HPDE6-E6E7 (cell line): ENCODE measurements around the gene PDXDC1.
"Not testable (repeated sequence)": the region's sequence is repeated elsewhere in the genome, so short reads cannot be mapped to it uniquely, and the experiment has no call there.

ENCODE experiments used
- DNase-seq: peaks from one replicate; pipeline ENCODE4 v3.0.0; 2011; ENCODE audit warnings: missing footprints; ENCODE audit errors: extremely low spot score

The PDXDC1 gene

DNA sequence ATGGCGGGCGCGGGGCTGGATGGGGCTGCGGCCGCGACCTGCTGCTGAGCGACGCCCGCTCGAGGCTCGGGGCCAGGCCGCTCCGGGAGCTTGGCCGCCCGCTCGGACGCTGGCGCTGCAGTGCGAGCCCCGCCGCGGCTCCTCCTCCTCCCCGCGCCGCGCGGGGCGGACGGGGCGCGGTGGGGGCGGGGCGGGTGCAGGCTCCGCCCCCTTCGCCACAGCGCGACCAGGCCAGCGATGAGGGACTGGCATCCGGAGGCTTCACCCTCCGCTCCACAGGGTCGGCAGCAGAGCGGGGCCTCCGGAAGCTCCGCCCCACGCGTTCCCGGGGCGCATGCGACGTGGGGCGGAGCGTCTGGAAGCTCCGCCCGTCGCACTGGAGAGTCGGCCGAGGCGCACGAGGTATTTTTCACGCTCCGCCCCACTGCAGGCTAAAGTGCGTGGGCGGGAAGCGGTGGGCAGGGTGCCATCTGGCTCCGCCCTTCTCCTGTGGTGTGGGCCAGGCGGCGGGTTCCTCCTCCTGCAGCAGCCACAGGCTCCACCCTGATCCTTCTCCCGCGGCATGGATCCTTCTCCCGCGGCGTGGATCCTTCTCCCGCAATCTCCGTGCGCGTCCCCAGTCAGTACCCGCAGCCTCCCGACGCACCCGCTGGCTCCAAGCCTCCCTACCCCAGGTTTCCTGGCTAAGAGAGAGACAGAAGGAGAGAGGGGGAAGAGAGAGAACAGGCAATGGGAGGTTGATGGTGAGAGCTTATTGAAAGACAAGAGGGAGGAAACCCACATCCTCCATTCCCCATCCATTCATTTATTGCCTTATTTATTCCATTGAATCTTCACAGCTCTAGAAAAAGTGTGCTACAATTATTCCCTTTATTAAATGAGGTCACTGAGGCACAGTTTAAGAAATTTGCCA lies 180.1 kb downstream of the PDXDC1 start:
- peak; percentile 41 for DNase-seq

DNA sequence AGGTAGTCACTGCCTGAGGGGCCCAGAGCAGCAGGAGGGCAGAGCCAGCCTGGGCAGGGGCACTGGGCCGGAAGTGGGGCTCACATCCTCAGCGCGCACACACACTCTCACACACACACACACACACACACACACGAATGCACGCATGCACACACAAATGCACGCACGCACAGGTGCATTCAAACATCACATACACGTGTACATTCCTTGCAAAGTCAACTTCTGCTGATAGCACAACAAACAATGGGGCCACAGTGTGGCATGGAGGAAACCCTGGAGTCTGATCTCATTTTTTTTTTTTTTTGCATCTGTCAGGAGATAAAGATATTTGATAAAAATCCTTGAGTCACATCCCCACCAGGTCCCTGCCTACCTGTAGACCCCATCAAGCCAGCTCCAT lies 182.8 kb downstream of the PDXDC1 start:
- DNase-seq = not testable (repeated sequence)

- DNase-seq = not testable (repeated sequence)
Measured at GRCh38 chr16:15159671-15160070, 184.8 kb downstream of the PDXDC1 start.

- DNase-seq = not testable (repeated sequence)
Measured at GRCh38 chr16:15160571-15160970, 185.7 kb downstream of the PDXDC1 start.

- not testable (repeated sequence) for DNase-seq
Measured at GRCh38 chr16:15163055-15163454, 188.2 kb downstream of the PDXDC1 start.

GRCh38 chr16:15166177-15166576 lies 191.4 kb downstream of the PDXDC1 start:
- DNase-seq = not testable (repeated sequence)

DNA sequence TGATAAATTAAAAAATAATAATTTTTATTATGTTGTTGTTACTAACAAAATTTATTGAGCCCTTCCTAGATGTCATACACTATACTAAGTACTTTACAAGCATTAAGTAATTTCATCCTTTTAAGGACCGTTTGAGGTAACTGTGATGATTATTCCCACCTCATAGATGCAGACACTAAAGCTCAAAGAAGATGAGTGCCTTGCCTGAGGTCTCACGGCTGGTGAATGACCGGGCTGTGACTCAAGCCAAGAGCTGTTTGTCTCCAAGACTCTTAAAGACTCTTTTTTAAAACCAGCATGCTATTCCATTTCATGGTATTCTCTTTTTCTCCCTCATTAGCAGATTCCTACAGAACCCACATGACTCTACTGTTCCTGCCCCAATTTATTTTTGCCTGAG lies 193.5 kb downstream of the PDXDC1 start:
- DNase-seq = not testable (repeated sequence)

DNA sequence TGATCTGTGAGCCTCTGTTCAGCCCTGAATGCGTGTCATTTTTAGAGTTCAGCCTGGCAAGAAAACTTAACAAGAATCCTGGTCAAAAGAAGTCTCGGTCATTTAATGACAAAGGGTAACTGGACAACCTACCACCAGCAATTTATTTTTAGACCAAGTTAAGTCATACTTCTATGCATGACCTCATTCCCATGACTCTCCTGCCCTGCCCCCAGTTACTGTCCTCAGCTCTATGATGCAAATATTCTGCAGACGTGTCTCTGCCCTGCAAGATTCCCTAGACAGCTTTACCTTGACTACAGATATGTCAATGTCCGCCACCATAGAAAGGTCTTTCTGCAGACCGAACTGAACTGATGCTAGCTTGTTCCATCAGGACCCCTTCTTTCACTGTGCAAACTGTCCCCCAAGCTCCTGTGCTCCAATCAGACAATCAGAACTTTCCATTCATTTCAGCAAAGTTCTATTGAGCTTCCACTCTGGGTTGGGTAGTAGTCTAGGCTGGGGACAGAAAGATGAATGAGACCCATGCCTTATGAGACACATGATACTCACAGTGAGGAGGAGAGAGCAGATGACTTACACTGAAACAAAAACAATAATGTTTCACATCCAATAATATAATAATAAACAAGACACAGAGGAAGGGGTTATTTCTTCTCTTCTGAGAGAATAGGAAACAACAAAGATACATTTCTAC lies 194.3 kb downstream of the PDXDC1 start:
- not testable (repeated sequence) for DNase-seq

- DNase-seq = not testable (repeated sequence)
Measured at GRCh38 chr16:15179909-15180308, 205.1 kb downstream of the PDXDC1 start.

- DNase-seq = not testable (repeated sequence)
Measured at GRCh38 chr16:15180946-15181345, 206.1 kb downstream of the PDXDC1 start.

DNA sequence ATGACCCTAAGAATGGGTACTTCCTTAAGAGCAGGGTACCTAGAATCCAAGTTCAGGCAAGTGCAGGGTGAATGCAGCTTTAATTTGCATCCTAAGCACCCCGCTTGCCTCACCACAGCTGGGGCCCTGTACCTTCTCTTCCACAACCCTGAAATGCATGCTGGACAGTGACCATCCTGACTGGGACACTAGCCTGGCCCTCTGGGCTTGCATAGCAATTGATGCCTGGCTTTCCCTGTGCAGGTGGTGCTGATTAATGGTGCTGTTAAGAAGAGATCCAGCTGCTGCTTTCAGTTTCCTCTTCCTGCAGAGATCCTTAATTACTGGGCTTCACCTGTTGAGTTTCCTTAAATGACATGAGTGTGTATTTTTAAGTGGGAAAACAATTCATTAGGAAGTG lies 209.2 kb downstream of the PDXDC1 start:
- DNase-seq = not testable (repeated sequence)
